ENCODE results near the gene SRCAP.

DNA sequence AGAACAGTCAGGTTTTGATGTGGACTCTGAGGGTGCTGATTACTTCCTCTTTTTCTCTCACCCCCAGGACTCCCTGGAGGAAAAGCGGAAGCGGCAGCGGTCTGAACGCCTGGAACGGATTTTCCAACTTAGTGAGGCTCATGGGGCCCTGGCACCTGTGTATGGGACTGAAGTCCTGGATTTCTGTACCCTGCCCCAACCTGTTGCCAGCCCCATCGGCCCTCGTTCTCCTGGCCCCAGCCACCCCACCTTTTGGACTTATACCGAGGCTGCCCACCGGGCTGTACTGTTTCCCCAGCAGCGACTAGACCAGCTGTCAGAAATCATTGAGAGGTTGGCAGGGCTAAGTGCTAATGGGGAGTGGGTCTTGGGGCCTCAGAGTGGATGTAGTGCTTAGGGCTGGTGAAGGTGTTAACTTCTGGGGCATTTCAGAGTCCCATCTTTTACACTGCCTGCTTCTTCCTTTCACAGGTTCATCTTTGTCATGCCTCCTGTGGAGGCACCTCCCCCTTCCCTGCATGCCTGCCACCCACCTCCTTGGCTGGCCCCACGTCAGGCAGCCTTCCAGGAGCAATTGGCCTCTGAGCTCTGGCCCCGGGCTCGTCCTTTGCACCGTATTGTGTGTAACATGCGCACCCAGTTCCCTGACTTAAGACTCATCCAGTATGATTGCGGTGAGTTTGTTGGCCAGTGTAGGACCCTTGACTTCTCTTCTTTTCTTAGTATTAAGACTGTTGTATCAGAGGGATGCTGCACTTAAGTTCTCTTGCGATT, 30.1 kb downstream of the SRCAP start:
- TF ChIP-seq, protein P1, sequence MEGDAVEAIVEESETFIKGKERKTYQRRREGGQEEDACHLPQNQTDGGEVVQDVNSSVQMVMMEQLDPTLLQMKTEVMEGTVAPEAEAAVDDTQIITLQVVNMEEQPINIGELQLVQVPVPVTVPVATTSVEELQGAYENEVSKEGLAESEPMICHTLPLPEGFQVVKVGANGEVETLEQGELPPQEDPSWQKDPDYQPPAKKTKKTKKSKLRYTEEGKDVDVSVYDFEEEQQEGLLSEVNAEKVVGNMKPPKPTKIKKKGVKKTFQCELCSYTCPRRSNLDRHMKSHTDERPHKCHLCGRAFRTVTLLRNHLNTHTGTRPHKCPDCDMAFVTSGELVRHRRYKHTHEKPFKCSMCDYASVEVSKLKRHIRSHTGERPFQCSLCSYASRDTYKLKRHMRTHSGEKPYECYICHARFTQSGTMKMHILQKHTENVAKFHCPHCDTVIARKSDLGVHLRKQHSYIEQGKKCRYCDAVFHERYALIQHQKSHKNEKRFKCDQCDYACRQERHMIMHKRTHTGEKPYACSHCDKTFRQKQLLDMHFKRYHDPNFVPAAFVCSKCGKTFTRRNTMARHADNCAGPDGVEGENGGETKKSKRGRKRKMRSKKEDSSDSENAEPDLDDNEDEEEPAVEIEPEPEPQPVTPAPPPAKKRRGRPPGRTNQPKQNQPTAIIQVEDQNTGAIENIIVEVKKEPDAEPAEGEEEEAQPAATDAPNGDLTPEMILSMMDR (IDR thresholded peaks at IDR 0.05) = no peak
- TF ChIP-seq POLR2A (IDR thresholded peaks at IDR 0.05) = no peak
